ENCODE measurements around the gene PSMD4.
A peak's percentile ranks its signal among the peaks of the same experiment; 100 is the strongest.

Gene PSMD4

GRCh38 chr1:151273924-151274466 lies 19.5 kb downstream of the PSMD4 start:
- peak in 1 of 3 donors; percentile 9 for DNase-seq

GRCh38 chr1:151275341-151275740 lies 20.8 kb downstream of the PSMD4 start:
- peak; percentile 33 to 54 (median 36) for DNase-seq

GRCh38 chr1:151277249-151277648 lies 22.7 kb downstream of the PSMD4 start:
- peak; percentile 84 to 96 (median 94) for DNase-seq

GRCh38 chr1:151281225-151281968 lies 26.9 kb downstream of the PSMD4 start:
- peak; percentile 98 to 99 (median 99) for DNase-seq

GRCh38 chr1:151281969-151282882 lies 27.7 kb downstream of the PSMD4 start, which contains the start of gene ZNF687:
TSS of gene ZNF687 (plus strand) at chr1:151282299. CDS start at chr1:151286292, 3,993 bp downstream.
- peak; percentile 99 to 100 (median 100) for DNase-seq

- peak; percentile 66 to 82 (median 75) for DNase-seq
Measured at GRCh38 chr1:151282883-151283725, 28.6 kb downstream of the PSMD4 start.

GRCh38 chr1:151284013-151284577 lies 29.6 kb downstream of the PSMD4 start:
- no peak for DNase-seq

- DNase-seq: no peak
Measured at GRCh38 chr1:151286619-151287340, 32.2 kb downstream of the PSMD4 start.

- no peak for DNase-seq
Measured at GRCh38 chr1:151287341-151287699, 32.8 kb downstream of the PSMD4 start.

- no peak for DNase-seq
Measured at GRCh38 chr1:151287767-151288500, 33.4 kb downstream of the PSMD4 start.

GRCh38 chr1:151288502-151288901 lies 34.0 kb downstream of the PSMD4 start:
- DNase-seq: no peak

GRCh38 chr1:151289080-151289935 lies 34.8 kb downstream of the PSMD4 start:
- DNase-seq: peak in 1 of 3 donors; percentile 15

GRCh38 chr1:151289991-151290708 lies 35.6 kb downstream of the PSMD4 start:
- peak in 1 of 3 donors; percentile 17 for DNase-seq

- no peak for DNase-seq
Measured at GRCh38 chr1:151290709-151291303, 36.3 kb downstream of the PSMD4 start.

- DNase-seq: peak; percentile 22 to 34 (median 28)
Measured at GRCh38 chr1:151292207-151293030, 37.9 kb downstream of the PSMD4 start.

- peak in 1 of 3 donors; percentile 12 for DNase-seq
Measured at GRCh38 chr1:151293093-151293492, 38.6 kb downstream of the PSMD4 start.

GRCh38 chr1:151294742-151295462 lies 40.4 kb downstream of the PSMD4 start:
- no peak for DNase-seq

Data from suppressor macrophage treated with lipopolysaccharide for 1 hour (primary cell).